Stimulated activated CD8-positive, alpha-beta memory T cell treated with anti-CD3 and anti-CD28 coated beads, Interleukin-15, amount 100 ng/mL, for 1 hour (primary cell): ENCODE data around the gene SLCO2A1.
A peak's percentile ranks its signal among the peaks of the same experiment; 100 is the strongest.

Experiments
- DNase-seq: peaks from one replicate; pipeline ENCODE4 v3.0.0-alpha.2; 2020; ENCODE audit warnings: low read depth

SLCO2A1 gene

DNA sequence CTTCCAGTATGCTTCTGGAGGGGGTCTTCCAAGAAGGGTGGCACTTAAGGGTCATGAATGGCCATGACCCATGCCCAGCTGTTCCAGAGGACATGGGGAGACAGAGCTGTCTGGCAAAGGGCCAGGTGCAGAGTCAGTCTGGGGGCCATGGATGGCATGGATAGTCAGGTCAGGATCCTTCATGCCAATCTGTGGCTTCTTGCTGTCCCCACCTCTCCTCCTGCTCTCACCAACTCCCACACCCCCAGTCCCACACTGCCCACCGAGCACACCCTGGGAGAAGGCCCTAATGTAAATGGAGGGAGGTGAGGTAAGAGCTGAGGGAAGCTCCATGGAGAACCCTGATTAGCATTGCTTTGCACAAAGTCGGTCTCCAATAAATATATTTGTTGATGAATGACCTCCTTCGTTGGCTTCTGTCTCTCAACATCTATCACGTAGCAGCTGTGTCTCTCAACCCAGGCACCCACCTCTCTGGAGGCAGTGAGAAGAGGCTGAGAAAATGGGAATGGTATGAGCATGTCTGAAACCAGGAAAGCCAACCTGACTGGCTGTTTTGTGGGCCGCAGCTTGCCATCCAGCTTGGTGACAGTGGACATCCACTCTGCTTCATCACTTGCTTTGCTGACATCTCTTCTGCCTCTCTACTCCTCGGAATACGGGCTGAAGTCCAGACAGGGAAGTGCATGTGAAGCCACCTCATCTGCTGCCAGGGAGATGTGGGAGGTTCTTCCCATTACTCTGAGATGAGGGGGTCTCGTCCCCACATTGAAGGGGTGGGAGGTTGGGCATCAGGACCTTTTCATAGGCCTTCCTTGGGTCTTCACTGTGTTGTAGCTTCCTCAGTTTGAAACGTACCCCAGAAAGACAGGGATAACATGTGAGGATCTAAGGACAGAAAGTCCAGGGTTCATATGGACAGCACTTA, 96.4 kb downstream of the SLCO2A1 start:
- no peak for DNase-seq

DNA sequence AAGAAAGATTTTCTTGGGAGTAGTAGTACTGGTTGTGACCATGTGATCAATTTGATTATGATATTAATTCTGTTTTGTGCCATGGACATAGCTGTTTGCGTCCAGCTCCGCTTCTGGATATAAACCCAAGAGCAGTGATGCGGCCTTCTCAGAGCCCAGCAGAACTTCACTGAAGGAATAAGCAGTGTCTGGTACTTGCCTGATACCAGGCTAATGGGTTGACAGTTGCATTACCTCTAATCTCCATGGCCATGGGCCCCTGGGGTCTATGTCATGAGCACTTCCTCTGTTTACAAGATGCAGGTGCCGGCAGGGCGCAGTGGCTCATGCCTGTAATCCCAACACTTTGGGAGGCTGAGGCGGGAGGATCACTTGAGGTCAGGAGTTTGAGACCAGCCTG, 97.7 kb downstream of the SLCO2A1 start:
- DNase-seq = no peak

DNA sequence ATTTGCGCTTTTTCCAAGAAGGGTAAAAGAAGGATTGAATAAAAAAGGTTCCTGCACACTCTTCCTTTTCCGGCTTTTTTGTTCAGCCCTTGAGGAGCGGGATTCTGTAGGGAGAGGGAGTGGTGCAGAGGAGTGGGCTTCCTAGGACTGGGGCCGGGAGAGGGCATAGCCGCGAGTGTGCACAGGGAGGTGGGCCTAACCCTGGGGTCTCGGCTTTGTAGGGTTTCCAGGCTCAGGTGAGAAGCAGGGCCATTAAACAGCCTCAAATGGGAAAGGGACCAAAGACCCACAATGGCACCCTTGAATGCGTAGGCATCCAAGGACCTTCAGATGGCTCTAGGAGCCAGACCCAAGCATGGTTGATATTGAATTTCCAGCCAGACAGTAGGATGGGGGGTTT, 98.6 kb downstream of the SLCO2A1 start:
- no peak for DNase-seq

GRCh38 chr3:133930341-133930933, 99.3 kb downstream of the SLCO2A1 start:
- no peak for DNase-seq

DNA sequence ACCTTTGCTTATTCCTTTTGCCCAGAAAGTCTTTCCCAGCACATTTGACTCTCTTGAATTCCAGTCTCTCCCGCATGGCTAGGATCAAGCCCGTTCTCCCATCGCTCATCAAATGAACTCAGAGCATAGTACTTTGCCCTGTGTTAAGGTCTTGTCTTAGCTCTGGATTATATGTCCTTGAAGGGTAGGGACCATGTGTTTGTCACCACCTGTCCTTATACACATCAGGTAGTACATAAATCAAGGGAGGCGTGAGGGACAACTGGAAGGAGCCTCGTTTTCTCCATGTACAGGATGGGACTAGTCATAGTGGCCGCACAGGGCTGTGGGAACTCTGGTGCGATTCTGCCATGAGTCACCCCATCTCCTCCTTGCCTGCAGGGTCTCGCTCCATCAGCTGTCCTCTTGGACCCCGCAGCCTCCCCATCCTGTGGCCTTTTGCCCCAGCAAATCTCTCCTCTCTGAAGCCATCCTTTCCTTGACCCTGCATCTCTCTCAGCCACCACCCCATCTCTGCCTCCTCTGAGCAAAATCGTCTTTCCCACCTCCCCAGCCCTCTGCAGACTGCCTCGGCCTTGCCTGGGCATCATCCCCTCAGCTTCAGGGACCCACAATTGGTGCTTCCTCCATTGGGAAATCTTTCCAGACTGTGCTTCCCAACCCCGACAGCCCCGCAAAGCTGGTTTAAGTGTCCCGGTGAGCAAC, 100.7 kb downstream of the SLCO2A1 start:
- no peak for DNase-seq

GRCh38 chr3:133928136-133928893, 101.4 kb downstream of the SLCO2A1 start:
- no peak for DNase-seq

DNA sequence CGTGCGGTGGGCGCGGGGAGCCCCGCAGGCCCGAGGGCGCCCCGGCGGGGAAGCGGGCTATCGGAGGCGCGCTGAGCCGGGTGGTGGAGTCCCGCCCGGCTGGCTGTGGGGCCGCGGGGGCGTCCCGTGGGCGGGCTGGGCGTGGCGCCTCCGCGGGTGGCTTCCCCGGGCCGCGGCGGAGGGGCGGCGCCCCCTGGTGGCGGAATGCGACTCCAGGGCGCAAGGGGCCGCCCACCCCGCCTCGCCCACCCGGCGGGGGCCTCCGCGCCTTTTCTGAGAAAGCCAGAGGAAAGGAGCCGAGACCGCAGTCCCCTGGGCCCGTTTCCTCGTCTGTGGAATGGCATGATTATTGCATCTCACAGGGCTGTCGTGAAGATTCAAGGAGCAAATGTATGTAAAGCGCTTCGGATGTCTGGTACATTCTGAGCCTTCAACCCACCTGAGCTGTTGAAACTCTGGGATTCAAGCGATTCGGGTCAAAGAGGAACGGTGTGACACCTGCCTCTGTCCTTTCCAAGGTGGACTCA, 102.1 kb downstream of the SLCO2A1 start:
- peak; percentile 59 for DNase-seq

DNA sequence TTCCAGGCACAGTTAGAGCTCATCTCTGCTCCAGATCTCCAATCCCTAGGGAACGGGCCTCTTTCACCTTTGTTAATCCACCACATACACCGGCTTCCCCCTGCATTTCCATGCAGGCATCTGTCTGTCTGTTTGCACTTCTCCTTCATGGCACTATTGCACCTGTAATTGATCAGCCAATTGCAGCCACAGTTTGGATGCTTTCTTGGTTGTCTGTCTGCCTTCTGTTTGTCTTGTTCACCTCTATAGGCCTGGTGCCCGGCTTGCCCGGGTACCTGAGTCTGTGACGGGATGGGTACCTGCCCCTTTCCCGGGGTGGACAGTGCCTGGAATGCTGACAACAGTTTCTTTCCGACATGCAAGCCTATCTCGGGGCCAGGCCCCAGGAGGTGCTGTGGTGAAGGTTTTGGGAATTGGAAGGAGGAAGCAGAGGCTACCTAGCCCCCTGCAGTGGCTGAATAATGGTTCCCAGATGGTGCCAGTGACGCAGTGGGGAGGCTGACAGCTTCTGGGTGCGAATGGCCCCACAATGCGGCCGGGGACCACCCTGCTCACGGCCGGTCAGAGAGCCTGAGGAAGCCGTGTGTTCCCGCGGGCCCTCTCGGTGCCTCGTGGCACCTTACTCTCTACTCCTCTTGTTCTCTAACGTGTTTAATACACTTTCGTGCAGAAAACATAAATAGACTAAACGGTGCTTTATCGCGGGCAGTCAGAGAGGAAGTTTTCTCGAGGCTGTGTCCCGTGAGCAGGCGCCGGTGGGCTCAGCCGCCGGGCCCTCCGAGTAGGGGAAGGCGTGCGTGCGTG, 102.8 kb downstream of the SLCO2A1 start:
- no peak for DNase-seq

- no peak for DNase-seq
Observed at GRCh38 chr3:133925960-133926735, 103.6 kb downstream of the SLCO2A1 start.

DNA sequence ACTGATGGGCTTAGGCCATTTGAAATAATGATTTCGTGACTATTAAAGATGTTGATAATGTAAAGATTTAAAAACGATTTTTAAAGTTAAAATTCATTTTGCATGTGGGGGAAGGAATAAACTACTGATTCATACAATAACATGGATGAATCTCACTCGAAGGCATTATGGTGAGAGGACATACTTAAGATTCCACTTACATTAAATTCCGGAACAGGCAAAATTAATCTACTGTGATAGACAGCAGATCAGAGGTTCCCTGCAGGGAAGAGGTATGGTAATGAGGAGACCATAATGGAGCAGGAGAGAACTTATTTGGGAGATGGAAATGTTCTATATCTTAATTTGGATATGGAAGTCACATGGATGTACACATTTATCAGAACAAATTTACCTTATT, 105.7 kb downstream of the SLCO2A1 start:
- no peak for DNase-seq

DNA sequence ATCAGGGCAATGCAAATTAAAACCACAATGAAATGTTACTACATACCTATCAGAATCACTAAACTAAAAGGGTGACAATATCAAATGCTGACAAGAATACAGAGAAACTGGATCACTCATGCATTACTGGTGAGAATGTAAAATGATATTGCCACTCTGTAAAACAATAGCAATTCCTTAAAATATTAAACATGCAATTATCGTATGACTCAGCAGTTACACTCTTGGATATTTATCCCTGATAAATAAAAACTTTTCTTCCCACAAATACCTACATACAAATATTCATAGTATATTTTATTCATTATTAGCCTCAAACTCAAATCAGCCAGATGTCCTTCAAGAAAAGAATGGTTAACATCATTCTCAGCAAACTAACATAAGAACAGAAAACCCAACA, 108.1 kb downstream of the SLCO2A1 start:
- no peak for DNase-seq

DNA sequence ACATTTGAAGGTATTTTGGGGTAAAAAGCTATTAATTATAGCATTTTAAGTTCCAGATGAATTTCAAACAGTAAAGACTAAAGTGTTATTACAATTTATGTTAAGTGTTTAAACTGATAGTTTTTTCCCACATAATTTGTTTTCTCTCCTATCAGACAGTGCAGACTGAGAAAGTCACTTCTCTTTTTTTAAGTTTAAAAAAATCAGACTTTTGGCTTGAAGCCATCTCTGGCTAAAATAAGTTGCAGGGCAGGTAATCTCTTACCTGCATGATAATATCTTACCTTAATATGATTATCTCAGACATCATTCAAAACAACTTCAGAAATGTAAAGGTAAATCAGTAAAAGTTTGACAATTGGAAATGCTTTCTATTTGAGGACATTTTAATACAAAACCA, 112.6 kb downstream of the SLCO2A1 start:
- no peak for DNase-seq

- no peak for DNase-seq
Observed at GRCh38 chr3:133915685-133916658, 113.8 kb downstream of the SLCO2A1 start.

DNA sequence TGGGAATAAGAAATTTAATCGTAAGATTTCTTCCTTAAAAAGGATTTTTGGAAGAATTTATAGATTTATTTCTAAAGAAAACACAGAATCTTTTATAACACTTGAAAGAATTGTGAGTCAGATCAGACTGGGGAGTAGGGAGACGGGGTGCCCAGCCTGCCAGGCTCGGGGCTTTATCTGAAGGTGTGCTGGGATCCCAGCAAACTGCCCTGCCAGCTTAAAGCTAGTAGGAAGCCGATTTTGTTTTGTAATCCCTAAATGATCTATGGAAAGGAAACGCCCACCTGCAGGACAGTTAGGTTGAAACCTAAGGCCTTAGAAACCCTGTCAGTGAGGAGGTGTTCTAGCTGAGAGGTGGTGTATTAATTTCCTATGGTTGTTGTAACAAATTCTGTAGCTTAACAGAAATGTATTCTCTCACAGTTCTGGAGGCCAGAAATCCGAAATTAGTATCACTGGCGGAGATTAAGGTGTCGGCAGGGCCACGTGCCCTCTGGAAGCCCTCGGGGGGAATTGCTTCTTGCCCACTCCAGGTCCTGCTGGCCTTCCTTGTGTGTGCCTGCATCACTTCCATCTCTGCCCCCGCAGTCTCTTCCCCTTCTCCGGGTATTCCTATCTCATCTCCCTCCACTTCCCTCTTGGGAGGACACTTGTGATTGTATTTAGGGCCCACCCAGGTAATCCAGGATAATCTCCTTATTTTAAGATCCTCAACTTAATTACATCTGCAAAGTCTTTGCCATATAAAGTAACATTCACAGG, 114.7 kb downstream of the SLCO2A1 start:
- no peak for DNase-seq

DNA sequence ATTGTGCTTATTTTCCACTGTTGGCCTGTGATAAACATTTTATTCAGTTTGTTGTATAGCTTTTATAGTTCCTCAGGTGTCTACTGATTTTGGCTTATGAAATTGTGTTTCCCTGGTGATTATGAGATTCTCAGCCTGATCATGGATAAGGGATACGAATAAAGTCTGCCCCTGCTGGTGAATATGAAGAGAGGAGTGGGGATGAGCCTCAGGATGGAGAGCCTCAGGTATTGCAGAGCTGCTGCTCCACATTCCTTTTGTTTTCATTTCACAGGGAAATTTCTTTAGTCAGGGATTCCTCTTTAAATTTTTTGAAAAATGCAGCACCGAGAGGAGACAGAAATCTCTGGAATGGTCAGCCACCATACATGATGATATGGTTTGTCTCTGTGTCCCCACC, 119.3 kb downstream of the SLCO2A1 start:
- DNase-seq = no peak

- DNase-seq = no peak
Observed at GRCh38 chr3:133905376-133905775, 124.3 kb downstream of the SLCO2A1 start.

DNA sequence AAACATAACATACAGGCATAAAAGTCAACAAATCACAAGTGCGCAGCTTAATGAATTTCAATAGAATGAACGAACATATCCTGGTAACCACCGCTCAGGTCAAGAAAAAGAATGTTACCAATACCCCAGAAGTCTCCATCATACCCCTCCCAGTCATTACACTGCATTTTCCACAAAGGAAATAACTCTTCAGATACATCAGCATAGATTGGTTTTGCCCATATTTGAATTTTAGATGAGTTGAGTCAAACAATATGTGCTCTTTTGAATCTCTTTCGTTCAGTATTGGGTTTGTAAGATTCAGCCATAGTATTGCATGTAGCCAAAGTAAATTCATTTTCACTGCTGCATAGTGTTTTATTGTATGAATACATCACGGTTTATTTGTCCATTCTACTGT, 127.9 kb downstream of the SLCO2A1 start:
- DNase-seq = no peak

DNA sequence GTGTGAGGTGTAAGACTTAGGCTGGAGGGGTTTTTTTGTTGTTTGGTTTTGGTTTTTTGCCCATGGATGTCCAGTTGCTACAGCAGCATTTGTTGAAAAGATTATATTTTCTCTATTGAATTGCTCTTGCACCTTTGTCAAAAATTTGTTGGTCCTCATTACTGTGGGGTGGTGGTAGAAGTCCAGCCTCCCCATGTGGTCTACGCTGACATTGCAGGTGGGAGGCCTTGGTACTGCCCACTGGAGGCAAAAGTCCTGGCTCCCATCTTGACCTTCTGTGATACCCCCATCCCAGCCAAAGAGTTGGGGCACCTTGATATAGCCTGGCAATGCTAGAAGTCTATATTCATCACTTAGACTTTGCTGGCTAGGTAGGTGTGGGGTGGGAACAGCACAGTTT, 128.6 kb downstream of the SLCO2A1 start:
- no peak for DNase-seq
